Activated naive CD4-positive, alpha-beta T cell treated with anti-CD3 and anti-CD28 coated beads, Interleukin-2, amount 50 U/mL, for 16 hours (primary cell): Measurements from ENCODE around the gene PTPRO.

Experiments used
- DNase-seq: peaks from one replicate; pipeline ENCODE4 v3.0.0-alpha.2; 2020

PTPRO gene

GRCh38 chr12:15530361-15530760, 208.1 kb downstream of the PTPRO start:
- no peak for DNase-seq

- DNase-seq, result peak; percentile 47
Measured at GRCh38 chr12:15532364-15532977, 210.2 kb downstream of the PTPRO start.

- no peak for DNase-seq
Measured at GRCh38 chr12:15534322-15534721, 212.0 kb downstream of the PTPRO start.

GRCh38 chr12:15534874-15535273, 212.6 kb downstream of the PTPRO start:
- DNase-seq, result no peak

GRCh38 chr12:15535352-15535781, 213.1 kb downstream of the PTPRO start:
- DNase-seq, result no peak

- DNase-seq, result no peak
Measured at GRCh38 chr12:15536446-15536845, 214.1 kb downstream of the PTPRO start.

- DNase-seq, result peak; percentile 31
Measured at GRCh38 chr12:15538881-15539280, 216.6 kb downstream of the PTPRO start.

- no peak for DNase-seq
Measured at GRCh38 chr12:15540005-15540404, 217.7 kb downstream of the PTPRO start.

- DNase-seq, result no peak
Measured at GRCh38 chr12:15540469-15540872, 218.2 kb downstream of the PTPRO start.

- DNase-seq, result no peak
Measured at GRCh38 chr12:15541996-15542631, 219.8 kb downstream of the PTPRO start.

GRCh38 chr12:15543347-15543746, 221.0 kb downstream of the PTPRO start:
- no peak for DNase-seq

GRCh38 chr12:15544589-15544988, 222.3 kb downstream of the PTPRO start:
- no peak for DNase-seq

GRCh38 chr12:15545334-15545733, 223.0 kb downstream of the PTPRO start:
- no peak for DNase-seq

GRCh38 chr12:15546102-15546701, 223.9 kb downstream of the PTPRO start:
- DNase-seq, result peak; percentile 22

GRCh38 chr12:15547063-15547462, 224.8 kb downstream of the PTPRO start:
- DNase-seq, result no peak

- no peak for DNase-seq
Measured at GRCh38 chr12:15547691-15548090, 225.4 kb downstream of the PTPRO start.

- DNase-seq, result no peak
Measured at GRCh38 chr12:15550793-15551192, 228.5 kb downstream of the PTPRO start.

- DNase-seq, result no peak
Measured at GRCh38 chr12:15555446-15555845, 233.1 kb downstream of the PTPRO start.

- DNase-seq, result no peak
Measured at GRCh38 chr12:15556411-15557102, 234.2 kb downstream of the PTPRO start.

GRCh38 chr12:15558915-15559528, 236.7 kb downstream of the PTPRO start:
- DNase-seq, result no peak

GRCh38 chr12:15561396-15561795, 239.1 kb downstream of the PTPRO start:
- no peak for DNase-seq

- no peak for DNase-seq
Measured at GRCh38 chr12:15562263-15562662, 240.0 kb downstream of the PTPRO start.

- DNase-seq, result peak; percentile 27
Measured at GRCh38 chr12:15563663-15564062, 241.4 kb downstream of the PTPRO start.
